Right atrium auricular region (tissue), 2 donors: ENCODE data around the gene RYR3. TPM values are rescaled to one million over a fixed set of nuclear protein-coding genes. Genes with fewer than 3 reads are reported as not detected.

Source experiments
- DNase-seq: peaks from one replicate; pipeline ENCODE4 v3.0.0-alpha.2; 2019; ENCODE audit warnings: low spot score
- H3K27ac ChIP-seq, 2 donors: fragments of 200-600 bp; sonication (generic); 1 replicate in 1 of 2; 2 replicates in 1 of 2; pipeline ENCODE4 v1.5.1; 2016 to 2019
- H3K27me3 ChIP-seq, 2 donors: fragments of 200-600 bp; sonication (generic); one replicate each; pipeline versions ENCODE4 v1.5.1 to v1.6.0; 2017 to 2019
- H3K36me3 ChIP-seq: fragments of 200-600 bp; sonication (generic); one replicate; pipeline ENCODE4 v1.5.1; 2016
- H3K4me1 ChIP-seq, 2 donors: fragments of 200-600 bp; sonication (generic); one replicate each; pipeline versions ENCODE4 v1.5.1 to v1.6.0; 2017 to 2019
- H3K4me3 ChIP-seq, 2 donors: fragments of 200-600 bp; sonication (generic); 1 replicate in 1 of 2; 2 replicates in 1 of 2; pipeline ENCODE4 v1.5.1; 2017 to 2019; ENCODE audit warnings: mild to moderate bottlenecking in 1 of 2, moderate library complexity in 1 of 2
- H3K9me3 ChIP-seq, 2 donors: fragments of 200-600 bp; sonication (generic); one replicate each; pipeline ENCODE4 v1.5.1; 2019
- total RNA-seq, 2 donors: library from RNA; depleted of rRNA; stranded (reverse); fragments of >200 nt; gene quantifications; one replicate each; pipeline ENCODE4 v1.1.0, GENCODE V29; 2016
- TF ChIP-seq, protein P1 (sequence below), 2 donors: fragments of 200-600 bp; sonication (generic); IDR thresholded peaks; one replicate each; pipeline ENCODE4 v1.5.1; 2019; ENCODE audit warnings: antibody characterized with exemption in 2 of 2

Gene RYR3
- total RNA-seq, 2 donors from 2014 or later = 0.08 to 0.11 TPM

DNA sequence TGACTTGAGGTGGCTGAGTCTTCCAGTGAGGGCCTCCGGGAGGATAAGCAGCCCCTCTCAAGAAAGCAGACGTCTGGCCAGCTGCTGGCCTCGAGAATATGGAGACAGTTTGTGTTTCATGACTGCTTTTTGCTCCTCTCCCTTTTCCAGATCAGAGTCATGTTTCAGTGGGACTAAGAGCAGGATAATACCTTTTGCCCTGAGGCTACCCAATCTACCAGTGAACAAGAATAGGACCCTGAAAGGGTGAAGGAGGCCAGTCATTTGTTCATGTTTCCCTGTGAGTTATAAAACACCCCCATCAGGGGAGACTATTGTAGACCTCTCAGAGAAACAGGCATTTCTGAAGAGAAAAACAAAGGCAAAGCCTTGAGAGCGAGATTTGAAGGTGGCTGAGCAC, 137.4 kb downstream of the RYR3 start:
- Histone ChIP-seq H3K9me3 (no peaks in the 10 kb centered on the region), H3K36me3 (no peaks in the 10 kb centered on the region), H3K4me1 (no peaks in the 10 kb centered on the region), H3K27me3 (no peaks in the 10 kb centered on the region), H3K4me3 (no peak overlapping the region), H3K27ac (no peak overlapping the region)
- TF ChIP-seq, protein P1, sequence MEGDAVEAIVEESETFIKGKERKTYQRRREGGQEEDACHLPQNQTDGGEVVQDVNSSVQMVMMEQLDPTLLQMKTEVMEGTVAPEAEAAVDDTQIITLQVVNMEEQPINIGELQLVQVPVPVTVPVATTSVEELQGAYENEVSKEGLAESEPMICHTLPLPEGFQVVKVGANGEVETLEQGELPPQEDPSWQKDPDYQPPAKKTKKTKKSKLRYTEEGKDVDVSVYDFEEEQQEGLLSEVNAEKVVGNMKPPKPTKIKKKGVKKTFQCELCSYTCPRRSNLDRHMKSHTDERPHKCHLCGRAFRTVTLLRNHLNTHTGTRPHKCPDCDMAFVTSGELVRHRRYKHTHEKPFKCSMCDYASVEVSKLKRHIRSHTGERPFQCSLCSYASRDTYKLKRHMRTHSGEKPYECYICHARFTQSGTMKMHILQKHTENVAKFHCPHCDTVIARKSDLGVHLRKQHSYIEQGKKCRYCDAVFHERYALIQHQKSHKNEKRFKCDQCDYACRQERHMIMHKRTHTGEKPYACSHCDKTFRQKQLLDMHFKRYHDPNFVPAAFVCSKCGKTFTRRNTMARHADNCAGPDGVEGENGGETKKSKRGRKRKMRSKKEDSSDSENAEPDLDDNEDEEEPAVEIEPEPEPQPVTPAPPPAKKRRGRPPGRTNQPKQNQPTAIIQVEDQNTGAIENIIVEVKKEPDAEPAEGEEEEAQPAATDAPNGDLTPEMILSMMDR (IDR thresholded peaks at IDR 0.05) = no peak
- DNase-seq = no peak

DNA sequence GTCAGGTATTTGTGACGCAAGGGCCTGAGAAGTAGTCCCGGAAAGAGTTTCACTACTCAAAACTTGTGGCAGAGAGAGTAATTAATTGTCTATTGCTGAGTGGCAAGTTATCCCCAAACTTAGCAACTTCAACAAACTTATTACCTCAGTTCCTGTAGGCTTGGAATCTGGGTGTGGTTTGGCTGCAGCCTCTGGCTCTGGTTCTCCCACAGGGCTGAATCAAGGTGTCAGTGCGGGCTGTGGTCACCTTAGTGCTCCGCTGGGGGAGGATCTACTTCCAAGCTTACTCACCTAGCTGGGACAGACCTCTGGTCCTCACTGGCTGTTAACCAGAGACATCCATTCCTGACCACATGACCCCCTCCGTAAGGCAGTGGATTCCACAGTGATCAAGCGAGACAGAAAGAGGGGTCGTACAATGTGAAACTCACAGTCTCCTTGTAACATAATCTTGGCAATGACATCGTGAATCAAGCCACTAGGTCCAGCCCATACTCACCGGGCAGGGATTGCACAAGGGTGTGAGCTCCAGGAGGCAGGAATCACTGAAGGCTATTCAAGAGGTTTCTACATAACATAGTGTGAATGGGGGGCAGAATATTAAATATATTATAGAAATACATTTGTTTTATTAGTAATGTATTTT, 138.3 kb downstream of the RYR3 start:
- Histone ChIP-seq H3K9me3 (no peaks in the 10 kb centered on the region), H3K4me1 (no peaks in the 10 kb centered on the region), H3K36me3 (no peaks in the 10 kb centered on the region), H3K4me3 (no peak overlapping the region), H3K27ac (no peak overlapping the region), H3K27me3 (no peaks in the 10 kb centered on the region)
- no peak for DNase-seq
- TF ChIP-seq, protein P1 (IDR thresholded peaks at IDR 0.05) = no peak

DNA sequence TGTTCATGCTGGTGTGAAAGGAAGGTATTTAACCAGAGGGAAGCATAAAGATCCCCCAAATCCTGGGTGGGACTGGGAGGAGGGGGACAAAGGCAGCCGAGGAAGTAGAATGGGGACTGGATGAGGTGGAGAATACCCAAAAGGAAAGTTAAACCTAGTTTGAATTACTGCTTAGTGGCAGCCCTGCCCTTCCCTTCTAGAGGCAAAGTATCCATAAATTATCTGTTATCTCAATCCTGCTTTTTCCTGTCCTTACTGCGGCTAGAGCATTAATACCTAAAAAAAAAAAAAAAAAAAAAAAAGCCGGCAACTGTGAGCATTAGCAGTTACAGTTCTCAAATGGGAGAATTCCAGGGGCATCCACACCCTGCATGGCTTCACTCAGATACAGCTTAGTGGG, 139.0 kb downstream of the RYR3 start:
- TF ChIP-seq, protein P1 (IDR thresholded peaks at IDR 0.05) = no peak
- no peaks in the 10 kb centered on the region for H3K36me3 ChIP-seq
- H3K27me3 ChIP-seq = no peaks in the 10 kb centered on the region
- no peaks in the 10 kb centered on the region for H3K9me3 ChIP-seq
- no peak for DNase-seq
- H3K4me1 ChIP-seq = no peaks in the 10 kb centered on the region
- H3K4me3 ChIP-seq = no peak overlapping the region
- H3K27ac ChIP-seq = no peak overlapping the region

DNA sequence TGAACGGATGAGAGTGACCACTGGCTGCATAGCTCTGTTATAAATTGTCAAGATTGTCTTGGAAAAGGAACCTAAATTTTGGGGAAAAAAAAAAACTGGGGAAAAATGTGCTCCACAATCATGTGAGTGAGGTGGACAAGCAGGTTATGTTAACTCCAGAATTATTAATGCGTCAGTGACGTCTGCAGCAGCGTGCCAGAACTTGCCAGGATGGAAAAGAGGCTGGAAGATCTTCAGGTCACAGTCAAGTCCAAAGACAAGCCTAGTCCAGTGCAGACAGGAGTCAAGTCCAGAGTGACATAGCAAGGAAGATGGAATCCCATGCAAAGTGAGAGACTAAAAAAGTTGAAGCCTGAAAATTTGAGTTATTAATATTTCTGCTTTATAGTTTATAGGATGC, 140.6 kb downstream of the RYR3 start:
- no peak overlapping the region for H3K4me3 ChIP-seq
- H3K27ac ChIP-seq = no peak overlapping the region
- H3K36me3 ChIP-seq = no peaks in the 10 kb centered on the region
- H3K4me1 ChIP-seq = no peaks in the 10 kb centered on the region
- H3K9me3 ChIP-seq = no peaks in the 10 kb centered on the region
- H3K27me3 ChIP-seq = no peaks in the 10 kb centered on the region
- DNase-seq = no peak
- TF ChIP-seq, protein P1 (IDR thresholded peaks at IDR 0.05) = no peak

DNA sequence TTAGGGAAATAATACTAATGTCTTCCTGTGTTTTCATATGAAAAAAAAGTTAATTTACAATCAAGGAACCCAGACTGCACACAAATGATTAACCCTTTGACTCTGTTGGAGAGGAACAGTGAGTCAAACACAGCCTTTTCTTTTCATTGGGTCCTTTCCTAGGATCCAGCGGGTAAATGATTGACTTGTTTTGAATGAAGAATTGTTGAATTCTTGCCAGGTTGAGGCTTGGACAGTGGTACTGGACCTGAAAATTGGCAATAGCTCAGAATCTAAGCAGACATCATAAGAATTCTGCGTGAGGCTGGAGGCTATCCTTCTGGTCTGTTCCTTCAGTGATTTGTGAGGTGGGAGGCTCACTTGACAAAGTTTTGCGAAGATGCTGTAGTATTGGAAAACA, 143.0 kb downstream of the RYR3 start:
- TF ChIP-seq, protein P1 (IDR thresholded peaks at IDR 0.05) = no peak
- Histone ChIP-seq H3K27me3 (no peaks in the 10 kb centered on the region), H3K36me3 (no peaks in the 10 kb centered on the region), H3K9me3 (no peaks in the 10 kb centered on the region), H3K4me1 (no peaks in the 10 kb centered on the region), H3K27ac (no peak overlapping the region), H3K4me3 (no peak overlapping the region)
- DNase-seq = no peak

DNA sequence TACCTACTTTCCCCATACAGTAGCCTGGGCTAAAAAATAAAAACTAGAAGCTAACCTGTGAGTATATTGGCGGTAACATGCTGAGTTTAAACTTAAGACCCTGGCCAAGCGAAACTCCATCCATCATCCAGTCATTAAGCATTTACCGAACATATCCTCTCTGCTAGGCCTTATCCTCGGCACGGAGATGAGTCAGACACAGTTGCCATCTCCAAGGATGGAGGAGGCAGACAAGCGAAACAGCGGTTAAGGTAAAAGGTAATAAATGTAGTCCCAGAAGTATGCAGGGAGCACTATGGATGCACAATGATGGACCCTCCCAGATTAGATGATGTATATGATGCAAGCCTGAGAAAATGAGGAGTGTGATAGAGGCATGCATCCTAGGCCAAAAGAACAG, 143.6 kb downstream of the RYR3 start:
- DNase-seq = no peak
- H3K9me3 ChIP-seq = no peaks in the 10 kb centered on the region
- no peak overlapping the region for H3K27ac ChIP-seq
- TF ChIP-seq, protein P1 (IDR thresholded peaks at IDR 0.05) = no peak
- no peaks in the 10 kb centered on the region for H3K36me3 ChIP-seq
- no peaks in the 10 kb centered on the region for H3K4me1 ChIP-seq
- H3K4me3 ChIP-seq = no peak overlapping the region
- H3K27me3 ChIP-seq = no peaks in the 10 kb centered on the region
